GM06990 (cell line): ENCODE measurements around the gene NOL3.

Source experiments
- DNase-seq: peaks from one replicate; pipeline ENCODE4 v3.0.0-alpha.2; 2011; ENCODE audit not compliant: insufficient read length; ENCODE audit errors: extremely low read depth
- H3K27me3 ChIP-seq: replicated peaks from 2 replicates; pipeline ENCODE4 v1.6.0; 2011; ENCODE audit warnings: low read length; ENCODE audit not compliant: control insufficient read depth, insufficient read depth
- H3K36me3 ChIP-seq: 2 replicates; pipeline ENCODE4 v1.5.1; 2011; ENCODE audit warnings: low read length; ENCODE audit not compliant: control insufficient read depth, insufficient read depth
- H3K4me3 ChIP-seq: replicated peaks from 2 replicates; pipeline ENCODE4 v1.5.1; 2011; ENCODE audit warnings: low read depth, mild to moderate bottlenecking, control low read depth, low read length
- CTCF ChIP-seq: IDR thresholded peaks from 2 replicates; pipeline ENCODE4 v1.5.1; 2011; ENCODE audit warnings: low read length, control low read depth, mild to moderate bottlenecking, inconsistent platforms; ENCODE audit not compliant: insufficient read depth, poor library complexity, severe bottlenecking

The NOL3 gene

GRCh38 chr16:67195676-67196075 is 25.3 kb downstream of the NOL3 start:
- no peak for DNase-seq
- peaks cover 47% of the 10 kb centered on the region for H3K36me3 ChIP-seq
- no peak overlapping the region for H3K4me3 ChIP-seq
- TF ChIP-seq CTCF: no peak
- H3K27me3 ChIP-seq: no peaks in the 10 kb centered on the region

GRCh38 chr16:67196881-67197280 is 26.5 kb downstream of the NOL3 start:
- no peak for TF ChIP-seq CTCF
- Histone ChIP-seq H3K36me3 (peaks cover 54% of the 10 kb centered on the region), H3K4me3 (no peak overlapping the region), H3K27me3 (no peaks in the 10 kb centered on the region)
- DNase-seq: no peak

GRCh38 chr16:67197704-67198103 is 27.4 kb downstream of the NOL3 start:
- H3K4me3 ChIP-seq: no peak overlapping the region
- DNase-seq: no peak
- H3K36me3 ChIP-seq: peaks cover 61% of the 10 kb centered on the region
- no peaks in the 10 kb centered on the region for H3K27me3 ChIP-seq
- no peak for TF ChIP-seq CTCF

GRCh38 chr16:67198238-67198734 is 27.9 kb downstream of the NOL3 start:
- Histone ChIP-seq H3K4me3 (no peak overlapping the region), H3K36me3 (peaks cover 67% of the 10 kb centered on the region), H3K27me3 (no peaks in the 10 kb centered on the region)
- peak; percentile 67 for TF ChIP-seq CTCF
- no peak for DNase-seq

- no peak for TF ChIP-seq CTCF
- Histone ChIP-seq H3K36me3 (peaks cover 71% of the 10 kb centered on the region), H3K4me3 (no peak within 1 kb of the TSS), H3K27me3 (no peaks in the 10 kb centered on the region)
- DNase-seq: no peak
These were observed 28.9 kb downstream of the NOL3 start, which contains the start of gene ELMO3 for GRCh38 chr16:67199011-67199807. TSS of gene ELMO3 (plus strand) at chr16:67199131. CDS start at chr16:67199327, 196 bp downstream.
